ENCODE measurements around the gene KRTAP12-2.
"Not testable (repeated sequence)": the region's sequence is repeated elsewhere in the genome, so short reads cannot be mapped to it uniquely, and the experiment has no call there.

- TF ChIP-seq POLR2A, CTCF (IDR thresholded peaks at IDR 0.05): not testable (repeated sequence)
These were observed 39.4 kb downstream of the KRTAP12-2 start for GRCh38 chr21:44627181-44627822.
